Measurements from ENCODE around the gene FBXL7. TPM values are rescaled to one million over a fixed set of nuclear protein-coding genes. Genes with fewer than 3 reads are reported as not detected.
A peak's percentile ranks its signal among the peaks of the same experiment; 100 is the strongest.

Gene FBXL7
- total and polyA plus RNA-seq, 2 donors, result 15.3 to 30.3 TPM

- Histone ChIP-seq H3K4me3 (ENCODE audit: low read depth, low read length) (no peak overlapping the region), H3K4me1 (ENCODE audit: insufficient read depth) (no peaks in the 10 kb centered on the region), H3K36me3 (ENCODE audit: insufficient read depth) (peaks cover 2% of the 10 kb centered on the region), H3K27ac (ENCODE audit: low read depth) (no peak overlapping the region)
- 74% methylated on average over 2 of the region's 2 CpGs for WGBS
- no peak for DNase-seq (ENCODE audit: extremely low spot score)
Observed at GRCh38 chr5:15585128-15585527, 85.1 kb downstream of the FBXL7 start.

GRCh38 chr5:15585841-15586591, 86.0 kb downstream of the FBXL7 start:
- H3K36me3 ChIP-seq (ENCODE audit: insufficient read depth), result no peaks in the 10 kb centered on the region
- no peak overlapping the region for H3K27ac ChIP-seq (ENCODE audit: low read depth)
- no peak overlapping the region for H3K4me3 ChIP-seq (ENCODE audit: low read depth, low read length)
- H3K4me1 ChIP-seq (ENCODE audit: insufficient read depth), result no peaks in the 10 kb centered on the region
- DNase-seq (ENCODE audit: extremely low spot score), result no peak
- WGBS, result 59% methylated on average over 1 of the region's 1 CpG

- Histone ChIP-seq H3K4me3 (ENCODE audit: low read depth, low read length) (no peak overlapping the region), H3K36me3 (ENCODE audit: insufficient read depth) (no peaks in the 10 kb centered on the region), H3K27ac (ENCODE audit: low read depth) (no peak overlapping the region), H3K4me1 (ENCODE audit: insufficient read depth) (no peaks in the 10 kb centered on the region)
- no peak for DNase-seq (ENCODE audit: extremely low spot score)
Observed at GRCh38 chr5:15587916-15588315, 87.9 kb downstream of the FBXL7 start.

- no peak for DNase-seq (ENCODE audit: extremely low spot score)
- WGBS, result 36% methylated on average over 4 of the region's 4 CpGs
- no peak overlapping the region for H3K4me3 ChIP-seq (ENCODE audit: low read depth, low read length)
- no peaks in the 10 kb centered on the region for H3K4me1 ChIP-seq (ENCODE audit: insufficient read depth)
- H3K27ac ChIP-seq (ENCODE audit: low read depth), result no peak overlapping the region
- no peaks in the 10 kb centered on the region for H3K36me3 ChIP-seq (ENCODE audit: insufficient read depth)
Observed at GRCh38 chr5:15592728-15593127, 92.7 kb downstream of the FBXL7 start.

- DNase-seq (ENCODE audit: extremely low spot score), result peak; percentile 47
- Histone ChIP-seq H3K4me3 (ENCODE audit: low read depth, low read length) (no peak overlapping the region), H3K4me1 (ENCODE audit: insufficient read depth) (no peaks in the 10 kb centered on the region), H3K27ac (ENCODE audit: low read depth) (no peak overlapping the region), H3K36me3 (ENCODE audit: insufficient read depth) (no peaks in the 10 kb centered on the region)
- WGBS, result 81% methylated on average over 7 of the region's 7 CpGs
Observed at GRCh38 chr5:15594977-15595568, 95.1 kb downstream of the FBXL7 start.

GRCh38 chr5:15595929-15596328, 95.9 kb downstream of the FBXL7 start:
- WGBS, result 79% methylated on average over 3 of the region's 3 CpGs
- Histone ChIP-seq H3K4me3 (ENCODE audit: low read depth, low read length) (no peak overlapping the region), H3K36me3 (ENCODE audit: insufficient read depth) (no peaks in the 10 kb centered on the region), H3K27ac (ENCODE audit: low read depth) (no peak overlapping the region), H3K4me1 (ENCODE audit: insufficient read depth) (no peaks in the 10 kb centered on the region)
- DNase-seq (ENCODE audit: extremely low spot score), result no peak

- Histone ChIP-seq H3K4me1 (ENCODE audit: insufficient read depth) (no peaks in the 10 kb centered on the region), H3K36me3 (ENCODE audit: insufficient read depth) (no peaks in the 10 kb centered on the region), H3K4me3 (ENCODE audit: low read depth, low read length) (no peak overlapping the region), H3K27ac (ENCODE audit: low read depth) (no peak overlapping the region)
- 96% methylated on average over 1 of the region's 1 CpG for WGBS
- no peak for DNase-seq (ENCODE audit: extremely low spot score)
Observed at GRCh38 chr5:15596936-15597335, 97.0 kb downstream of the FBXL7 start.

- no peak for DNase-seq (ENCODE audit: extremely low spot score)
- WGBS, result 89% methylated on average over 1 of the region's 1 CpG
- H3K4me1 ChIP-seq (ENCODE audit: insufficient read depth), result no peaks in the 10 kb centered on the region
- H3K27ac ChIP-seq (ENCODE audit: low read depth), result no peak overlapping the region
- no peaks in the 10 kb centered on the region for H3K36me3 ChIP-seq (ENCODE audit: insufficient read depth)
- H3K4me3 ChIP-seq (ENCODE audit: low read depth, low read length), result no peak overlapping the region
Observed at GRCh38 chr5:15597804-15598203, 97.8 kb downstream of the FBXL7 start.

GRCh38 chr5:15598294-15598902, 98.4 kb downstream of the FBXL7 start:
- no peak overlapping the region for H3K27ac ChIP-seq (ENCODE audit: low read depth)
- WGBS, result 69% methylated on average over 3 of the region's 3 CpGs

GRCh38 chr5:15600035-15600434, 100.1 kb downstream of the FBXL7 start:
- Histone ChIP-seq H3K36me3 (ENCODE audit: insufficient read depth) (no peaks in the 10 kb centered on the region), H3K4me1 (ENCODE audit: insufficient read depth) (no peaks in the 10 kb centered on the region), H3K27ac (ENCODE audit: low read depth) (no peak overlapping the region), H3K4me3 (ENCODE audit: low read depth, low read length) (no peak overlapping the region)
- no peak for DNase-seq (ENCODE audit: extremely low spot score)
- 91% methylated on average over 4 of the region's 4 CpGs for WGBS

More at GRCh38 chr5:15598294-15598902, 98.4 kb downstream of the FBXL7 start:
- Histone ChIP-seq H3K4me1 (ENCODE audit: insufficient read depth) (no peaks in the 10 kb centered on the region), H3K36me3 (ENCODE audit: insufficient read depth) (no peaks in the 10 kb centered on the region), H3K4me3 (ENCODE audit: low read depth, low read length) (no peak overlapping the region)
- DNase-seq (ENCODE audit: extremely low spot score), result no peak

GRCh38 chr5:15601274-15601673, 101.3 kb downstream of the FBXL7 start:
- Histone ChIP-seq H3K36me3 (ENCODE audit: insufficient read depth) (no peaks in the 10 kb centered on the region), H3K4me1 (ENCODE audit: insufficient read depth) (no peaks in the 10 kb centered on the region), H3K4me3 (ENCODE audit: low read depth, low read length) (no peak overlapping the region), H3K27ac (ENCODE audit: low read depth) (no peak overlapping the region)
- WGBS, result 79% methylated on average over 4 of the region's 4 CpGs
- DNase-seq (ENCODE audit: extremely low spot score), result no peak

GRCh38 chr5:15601853-15602252, 101.9 kb downstream of the FBXL7 start:
- DNase-seq (ENCODE audit: extremely low spot score), result no peak

GRCh38 chr5:15604986-15605385, 105.0 kb downstream of the FBXL7 start:
- Histone ChIP-seq H3K27ac (ENCODE audit: low read depth) (no peak overlapping the region), H3K4me1 (ENCODE audit: insufficient read depth) (no peaks in the 10 kb centered on the region), H3K36me3 (ENCODE audit: insufficient read depth) (no peaks in the 10 kb centered on the region), H3K4me3 (ENCODE audit: low read depth, low read length) (no peak overlapping the region)
- no peak for DNase-seq (ENCODE audit: extremely low spot score)
- 92% methylated on average over 2 of the region's 2 CpGs for WGBS

More at GRCh38 chr5:15601853-15602252, 101.9 kb downstream of the FBXL7 start:
- H3K36me3 ChIP-seq (ENCODE audit: insufficient read depth), result no peaks in the 10 kb centered on the region
- H3K4me3 ChIP-seq (ENCODE audit: low read depth, low read length), result no peak overlapping the region
- H3K4me1 ChIP-seq (ENCODE audit: insufficient read depth), result no peaks in the 10 kb centered on the region
- WGBS, result 91% methylated on average over 2 of the region's 2 CpGs
- H3K27ac ChIP-seq (ENCODE audit: low read depth), result no peak overlapping the region

GRCh38 chr5:15606197-15606596, 106.2 kb downstream of the FBXL7 start:
- no peak overlapping the region for H3K4me3 ChIP-seq (ENCODE audit: low read depth, low read length)
- H3K4me1 ChIP-seq (ENCODE audit: insufficient read depth), result no peaks in the 10 kb centered on the region
- no peak overlapping the region for H3K27ac ChIP-seq (ENCODE audit: low read depth)
- no peak for DNase-seq (ENCODE audit: extremely low spot score)
- WGBS, result 91% methylated on average over 8 of the region's 8 CpGs
- no peaks in the 10 kb centered on the region for H3K36me3 ChIP-seq (ENCODE audit: insufficient read depth)
